Measurements from ENCODE around the gene PHACTR3.

- TF ChIP-seq CTCF (conservative IDR thresholded peaks at IDR 0.05) (no peak), ZFX (IDR thresholded peaks at IDR 0.05) (no peak)
These were observed 171.8 kb downstream of the PHACTR3 start for GRCh38 chr20:59776059-59776603.

Measured in C4-2B (cell line).